SH-SY5Y (cell line): ENCODE data around the gene TBC1D14.

Source experiments
- GATA2 ChIP-seq: IDR thresholded peaks from 2 replicates; pipeline ENCODE4 v1.6.1; 2011; ENCODE audit warnings: mild to moderate bottlenecking, low read depth, low read length
- GATA3 ChIP-seq: IDR thresholded peaks from 2 replicates; pipeline ENCODE4 v1.6.1; 2011; ENCODE audit warnings: low read depth, mild to moderate bottlenecking, low read length, moderate library complexity

GRCh38 chr4:7034262-7035081 lies 124.8 kb downstream of the TBC1D14 start:
- TF ChIP-seq GATA2 (no peak), GATA3 (no peak)
